Globus pallidus (tissue), 1 donor: ENCODE results near the gene EXPH5.

Experiments
- DNase-seq: peaks from one replicate; pipeline ENCODE4 v3.0.0-alpha.2; 2015; ENCODE audit warnings: low spot score

Gene EXPH5

GRCh38 chr11:108559904-108560303, 33.7 kb downstream of the EXPH5 start:
- DNase-seq: no peak

- no peak for DNase-seq
These were observed 34.2 kb downstream of the EXPH5 start for GRCh38 chr11:108559340-108559739.

- DNase-seq: no peak
These were observed 35.3 kb downstream of the EXPH5 start for GRCh38 chr11:108558222-108558621.

- no peak for DNase-seq
These were observed 37.5 kb downstream of the EXPH5 start for GRCh38 chr11:108556019-108556418.

GRCh38 chr11:108551651-108552462, 41.7 kb downstream of the EXPH5 start:
- no peak for DNase-seq

- no peak for DNase-seq
These were observed 44.2 kb downstream of the EXPH5 start for GRCh38 chr11:108549319-108549885.

GRCh38 chr11:108545909-108546501, 47.6 kb downstream of the EXPH5 start:
- no peak for DNase-seq

- no peak for DNase-seq
These were observed 50.1 kb downstream of the EXPH5 start for GRCh38 chr11:108543316-108543964.

GRCh38 chr11:108541531-108541930, 52.0 kb downstream of the EXPH5 start:
- DNase-seq: no peak

GRCh38 chr11:108538502-108538901, 55.1 kb downstream of the EXPH5 start:
- no peak for DNase-seq

- DNase-seq: no peak
These were observed 55.5 kb downstream of the EXPH5 start for GRCh38 chr11:108538022-108538424.

- DNase-seq: no peak
These were observed 56.8 kb downstream of the EXPH5 start for GRCh38 chr11:108536783-108537182.

- DNase-seq: no peak
These were observed 58.1 kb downstream of the EXPH5 start for GRCh38 chr11:108535384-108535955.

GRCh38 chr11:108534274-108534882, 59.2 kb downstream of the EXPH5 start:
- DNase-seq: no peak

- no peak for DNase-seq
These were observed 63.1 kb downstream of the EXPH5 start for GRCh38 chr11:108530426-108530825.

GRCh38 chr11:108527382-108527781, 66.2 kb downstream of the EXPH5 start:
- no peak for DNase-seq

GRCh38 chr11:108525161-108525560, 68.4 kb downstream of the EXPH5 start:
- no peak for DNase-seq

GRCh38 chr11:108524422-108524821, 69.1 kb downstream of the EXPH5 start:
- no peak for DNase-seq

- DNase-seq: no peak
These were observed 71.2 kb downstream of the EXPH5 start for GRCh38 chr11:108522318-108522717.

- no peak for DNase-seq
These were observed 75.0 kb downstream of the EXPH5 start for GRCh38 chr11:108518581-108518980.

- DNase-seq: no peak
These were observed 77.4 kb downstream of the EXPH5 start for GRCh38 chr11:108516125-108516524.

GRCh38 chr11:108512708-108513107, 80.9 kb downstream of the EXPH5 start:
- no peak for DNase-seq
